Prostate gland (tissue), 2 donors: ENCODE measurements around the gene LPP.

Experiments
- CTCF ChIP-seq, 4 experiments: fragments of 200-600 bp in 2 of 4; fragments of 450-650 bp in 2 of 4; sonication (generic) in 2 of 4; IDR thresholded peaks; 1 replicate in 3 of 4; 2 replicates in 1 of 4; pipeline ENCODE4 v1.5.1; 2016 to 2019; ENCODE audit warnings: antibody characterized with exemption in 4 of 4, mild to moderate bottlenecking in 2 of 4, moderate library complexity in 2 of 4
- POLR2A ChIP-seq: fragments of 450-650 bp; IDR thresholded peaks from one replicate; pipeline ENCODE4 v1.6.1; 2016; ENCODE audit warnings: antibody characterized with exemption, mild to moderate bottlenecking
- POLR2AphosphoS5 ChIP-seq: sonication (generic); formaldehyde crosslinking; IDR thresholded peaks from one replicate; pipeline ENCODE4 v1.6.1; 2017; ENCODE audit warnings: antibody characterized with exemption

- no peak for TF ChIP-seq CTCF (IDR thresholded peaks at IDR 0.05)
- no peak for TF ChIP-seq POLR2A
- no peak for TF ChIP-seq POLR2AphosphoS5
Observed at GRCh38 chr3:188697127-188697526, 543.2 kb downstream of the LPP start.
